ENCODE measurements around the gene SLC41A3.

SLC41A3 gene

DNA sequence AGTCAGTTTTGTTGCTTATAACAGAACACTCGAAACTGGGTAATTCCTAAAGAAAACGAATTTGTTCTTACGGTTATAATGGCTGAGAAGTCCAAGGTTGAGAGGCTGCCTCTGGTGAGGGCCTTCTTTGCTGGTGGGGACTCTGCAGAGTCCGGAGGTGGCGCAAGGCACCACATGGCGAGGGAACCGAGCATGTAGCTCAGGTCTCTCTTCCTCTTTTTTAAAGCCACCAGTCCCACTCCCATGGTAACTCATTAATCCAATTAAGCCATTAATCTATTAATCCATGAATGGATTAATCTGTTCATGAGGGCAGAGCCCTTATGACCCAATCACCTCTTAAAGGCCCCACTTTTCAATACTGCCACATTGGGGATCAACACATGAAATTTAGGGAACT, 64.9 kb downstream of the SLC41A3 start:
- ATAC-seq (replicated peaks; ENCODE audit: extremely low read depth, poor library complexity, severe bottlenecking), result no peak

DNA sequence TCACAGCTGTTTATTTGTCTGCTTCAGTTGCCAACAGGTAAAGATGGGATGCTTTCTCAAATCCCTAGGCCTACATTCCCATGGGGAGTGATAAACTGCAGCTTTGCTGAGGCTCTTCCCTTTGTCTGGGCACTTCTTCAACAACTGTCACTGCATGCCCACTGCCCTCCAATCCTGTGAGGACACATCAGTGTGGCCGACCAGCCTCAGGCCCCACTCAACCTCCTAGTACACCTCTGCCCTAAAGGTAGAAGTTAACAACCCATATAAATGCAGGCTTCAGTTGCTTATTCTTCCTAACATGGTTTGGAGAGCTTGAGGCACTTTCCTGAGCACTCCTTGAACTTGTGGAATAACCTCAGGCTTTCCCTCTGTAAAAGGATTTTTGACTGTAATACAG, 65.4 kb downstream of the SLC41A3 start:
- Mint-ChIP-seq H3K9me3 (no peaks in the 10 kb centered on the region), H3K36me3 (ENCODE audit: insufficient read depth) (peaks cover 7% of the 10 kb centered on the region), H3K27me3 (no peaks in the 10 kb centered on the region), H3K4me3 (no peak overlapping the region), H3K4me1 (no peaks in the 10 kb centered on the region), H3K27ac (ENCODE audit: low read depth) (no peak overlapping the region)
- ATAC-seq (replicated peaks; ENCODE audit: extremely low read depth, poor library complexity, severe bottlenecking), result no peak
- DNase-seq (ENCODE audit: low spot score in 2 of 2), result no peak

More for the DNA sequence above, 64.9 kb downstream of the SLC41A3 start:
- H3K27me3 Mint-ChIP-seq, result no peaks in the 10 kb centered on the region
- H3K4me3 Mint-ChIP-seq, result no peak overlapping the region
- no peaks in the 10 kb centered on the region for H3K9me3 Mint-ChIP-seq
- no peak for DNase-seq (ENCODE audit: low spot score in 2 of 2)
- no peak overlapping the region for H3K27ac Mint-ChIP-seq (ENCODE audit: low read depth)
- no peaks in the 10 kb centered on the region for H3K4me1 Mint-ChIP-seq
- H3K36me3 Mint-ChIP-seq (ENCODE audit: insufficient read depth), result peaks cover 4% of the 10 kb centered on the region

GRCh38 chr3:126017362-126017761, 66.6 kb downstream of the SLC41A3 start:
- ATAC-seq (replicated peaks; ENCODE audit: extremely low read depth, poor library complexity, severe bottlenecking), result no peak
- H3K4me1 Mint-ChIP-seq, result peaks cover 6% of the 10 kb centered on the region
- peaks cover 9% of the 10 kb centered on the region for H3K36me3 Mint-ChIP-seq (ENCODE audit: insufficient read depth)

GRCh38 chr3:126016616-126017015, 67.3 kb downstream of the SLC41A3 start:
- Mint-ChIP-seq H3K27me3 (no peaks in the 10 kb centered on the region), H3K4me3 (no peak overlapping the region), H3K27ac (ENCODE audit: low read depth) (no peak overlapping the region), H3K36me3 (ENCODE audit: insufficient read depth) (peaks cover 10% of the 10 kb centered on the region), H3K4me1 (peaks cover 6% of the 10 kb centered on the region), H3K9me3 (no peaks in the 10 kb centered on the region)
- no peak for ATAC-seq (replicated peaks; ENCODE audit: extremely low read depth, poor library complexity, severe bottlenecking)
- no peak for DNase-seq (ENCODE audit: low spot score in 2 of 2)

More at GRCh38 chr3:126017362-126017761, 66.6 kb downstream of the SLC41A3 start:
- no peak overlapping the region for H3K27ac Mint-ChIP-seq (ENCODE audit: low read depth)
- no peaks in the 10 kb centered on the region for H3K9me3 Mint-ChIP-seq
- no peak overlapping the region for H3K4me3 Mint-ChIP-seq
- DNase-seq (ENCODE audit: low spot score in 2 of 2), result no peak
- no peaks in the 10 kb centered on the region for H3K27me3 Mint-ChIP-seq

- no peak for DNase-seq (ENCODE audit: low spot score in 2 of 2)
- H3K4me3 Mint-ChIP-seq, result no peak overlapping the region
- no peak overlapping the region for H3K27ac Mint-ChIP-seq (ENCODE audit: low read depth)
- no peaks in the 10 kb centered on the region for H3K9me3 Mint-ChIP-seq
- ATAC-seq (replicated peaks; ENCODE audit: extremely low read depth, poor library complexity, severe bottlenecking), result no peak
- peaks cover 6% of the 10 kb centered on the region for H3K4me1 Mint-ChIP-seq
- peaks cover 16% of the 10 kb centered on the region for H3K36me3 Mint-ChIP-seq (ENCODE audit: insufficient read depth)
- no peaks in the 10 kb centered on the region for H3K27me3 Mint-ChIP-seq
Observed at GRCh38 chr3:126015075-126015474, 68.8 kb downstream of the SLC41A3 start.

DNA sequence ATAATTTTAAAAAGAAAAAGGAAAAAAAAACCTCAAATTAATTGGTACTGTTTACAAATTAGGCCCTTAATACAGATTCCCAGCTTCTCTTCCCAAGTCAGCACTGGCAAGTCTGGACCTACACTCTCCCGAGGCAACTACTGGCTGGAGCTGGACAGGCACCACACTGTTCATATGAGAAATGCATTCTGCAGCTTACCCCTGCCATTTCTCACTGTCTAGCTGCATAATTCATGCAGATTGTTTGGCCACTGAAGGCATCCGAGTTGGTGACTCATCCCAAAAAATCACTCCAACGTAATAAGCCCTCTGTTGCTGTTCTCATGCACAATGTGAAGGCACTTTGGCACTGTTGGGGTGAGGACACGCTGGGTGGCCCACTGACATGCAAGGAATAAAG, 69.7 kb downstream of the SLC41A3 start:
- H3K36me3 Mint-ChIP-seq (ENCODE audit: insufficient read depth), result peaks cover 17% of the 10 kb centered on the region
- DNase-seq (ENCODE audit: low spot score in 2 of 2) (no peak), ATAC-seq (replicated peaks; ENCODE audit: extremely low read depth, poor library complexity, severe bottlenecking) (no peak)
- no peaks in the 10 kb centered on the region for H3K9me3 Mint-ChIP-seq
- no peak overlapping the region for H3K4me3 Mint-ChIP-seq
- H3K27me3 Mint-ChIP-seq, result no peaks in the 10 kb centered on the region
- H3K4me1 Mint-ChIP-seq, result peaks cover 6% of the 10 kb centered on the region
- H3K27ac Mint-ChIP-seq (ENCODE audit: low read depth), result no peak overlapping the region

DNA sequence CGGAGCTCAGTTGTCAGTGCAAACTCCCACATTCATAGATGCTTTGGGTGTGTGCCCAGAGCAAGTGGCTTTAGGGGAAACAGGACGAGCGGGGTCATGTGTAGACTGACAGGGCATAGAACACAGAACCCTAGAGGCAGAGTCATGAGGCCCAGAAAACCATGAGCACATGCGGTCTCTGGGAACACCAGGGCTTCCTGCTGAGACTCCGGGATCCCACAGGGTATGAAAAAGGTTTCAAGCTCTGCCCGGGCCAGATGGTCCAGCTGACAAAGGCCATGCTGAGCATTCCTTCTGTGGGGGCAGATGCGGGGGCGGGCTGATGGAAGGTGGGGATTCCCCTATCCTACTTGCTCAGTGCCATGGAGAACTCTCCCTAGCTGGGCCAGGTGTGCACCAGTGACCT, 70.2 kb downstream of the SLC41A3 start:
- Mint-ChIP-seq H3K27me3 (no peaks in the 10 kb centered on the region), H3K4me3 (no peak overlapping the region), H3K9me3 (no peaks in the 10 kb centered on the region), H3K4me1 (peaks cover 6% of the 10 kb centered on the region), H3K36me3 (ENCODE audit: insufficient read depth) (peaks cover 17% of the 10 kb centered on the region), H3K27ac (ENCODE audit: low read depth) (no peak overlapping the region)
- ATAC-seq (replicated peaks; ENCODE audit: extremely low read depth, poor library complexity, severe bottlenecking), result no peak
- no peak for DNase-seq (ENCODE audit: low spot score in 2 of 2)

GRCh38 chr3:126009181-126009580, 74.7 kb downstream of the SLC41A3 start:
- Mint-ChIP-seq H3K4me1 (peaks cover 6% of the 10 kb centered on the region), H3K4me3 (no peak overlapping the region), H3K27ac (ENCODE audit: low read depth) (no peak overlapping the region), H3K36me3 (ENCODE audit: insufficient read depth) (peaks cover 13% of the 10 kb centered on the region), H3K9me3 (no peaks in the 10 kb centered on the region), H3K27me3 (no peaks in the 10 kb centered on the region)
- no peak for ATAC-seq (replicated peaks; ENCODE audit: extremely low read depth, poor library complexity, severe bottlenecking)
- no peak for DNase-seq (ENCODE audit: low spot score in 2 of 2)

GRCh38 chr3:126008219-126008618, 75.7 kb downstream of the SLC41A3 start:
- H3K4me3 Mint-ChIP-seq, result no peak overlapping the region
- H3K9me3 Mint-ChIP-seq, result no peaks in the 10 kb centered on the region
- no peaks in the 10 kb centered on the region for H3K27me3 Mint-ChIP-seq
- peaks cover 6% of the 10 kb centered on the region for H3K4me1 Mint-ChIP-seq
- DNase-seq (ENCODE audit: low spot score in 2 of 2) (no peak), ATAC-seq (replicated peaks; ENCODE audit: extremely low read depth, poor library complexity, severe bottlenecking) (no peak)
- H3K27ac Mint-ChIP-seq (ENCODE audit: low read depth), result no peak overlapping the region
- peaks cover 10% of the 10 kb centered on the region for H3K36me3 Mint-ChIP-seq (ENCODE audit: insufficient read depth)

- H3K27me3 Mint-ChIP-seq, result no peaks in the 10 kb centered on the region
- peaks cover 8% of the 10 kb centered on the region for H3K9me3 Mint-ChIP-seq
- H3K36me3 Mint-ChIP-seq (ENCODE audit: insufficient read depth), result peaks cover 5% of the 10 kb centered on the region
- no peak overlapping the region for H3K27ac Mint-ChIP-seq (ENCODE audit: low read depth)
- no peak for ATAC-seq (replicated peaks; ENCODE audit: extremely low read depth, poor library complexity, severe bottlenecking)
- no peak for DNase-seq (ENCODE audit: low spot score in 2 of 2)
- H3K4me1 Mint-ChIP-seq, result no peaks in the 10 kb centered on the region
- no peak overlapping the region for H3K4me3 Mint-ChIP-seq
Observed at GRCh38 chr3:126005951-126006350, 78.0 kb downstream of the SLC41A3 start.

DNA sequence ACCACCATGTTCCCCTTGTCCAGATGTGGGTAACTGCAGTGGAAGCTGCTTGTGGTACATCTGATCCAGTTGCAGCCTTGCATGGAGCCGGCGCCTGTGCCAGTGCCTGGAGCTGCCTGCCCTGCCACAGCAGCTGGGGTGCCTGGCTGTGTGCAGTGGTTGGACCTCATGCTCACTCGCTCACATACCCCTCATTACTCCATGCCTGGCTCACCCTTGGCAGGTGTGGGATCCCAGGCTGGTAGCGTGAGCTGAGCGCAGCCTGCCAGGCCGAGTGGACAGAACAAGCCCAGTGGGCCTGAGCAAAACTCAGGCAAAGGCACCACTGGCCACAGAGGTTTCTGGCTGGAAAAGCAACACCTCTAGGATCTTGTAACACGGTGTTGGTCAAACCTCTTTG, 79.2 kb downstream of the SLC41A3 start:
- Mint-ChIP-seq H3K4me1 (no peaks in the 10 kb centered on the region), H3K27me3 (no peaks in the 10 kb centered on the region), H3K27ac (ENCODE audit: low read depth) (no peak overlapping the region), H3K9me3 (peaks cover 8% of the 10 kb centered on the region), H3K36me3 (ENCODE audit: insufficient read depth) (no peaks in the 10 kb centered on the region), H3K4me3 (no peak overlapping the region)
- DNase-seq (ENCODE audit: low spot score in 2 of 2), result no peak
- ATAC-seq (replicated peaks; ENCODE audit: extremely low read depth, poor library complexity, severe bottlenecking), result no peak

- H3K4me1 Mint-ChIP-seq, result no peaks in the 10 kb centered on the region
- H3K36me3 Mint-ChIP-seq (ENCODE audit: insufficient read depth), result no peaks in the 10 kb centered on the region
- DNase-seq (ENCODE audit: low spot score in 2 of 2) (no peak), ATAC-seq (replicated peaks; ENCODE audit: extremely low read depth, poor library complexity, severe bottlenecking) (no peak)
- no peak overlapping the region for H3K27ac Mint-ChIP-seq (ENCODE audit: low read depth)
- H3K27me3 Mint-ChIP-seq, result no peaks in the 10 kb centered on the region
- peaks cover 13% of the 10 kb centered on the region for H3K9me3 Mint-ChIP-seq
- no peak overlapping the region for H3K4me3 Mint-ChIP-seq
Observed at GRCh38 chr3:126004217-126004616, 79.7 kb downstream of the SLC41A3 start.

GRCh38 chr3:126003447-126004190, 80.3 kb downstream of the SLC41A3 start:
- DNase-seq (ENCODE audit: low spot score in 2 of 2) (no peak), ATAC-seq (replicated peaks; ENCODE audit: extremely low read depth, poor library complexity, severe bottlenecking) (no peak)
- Mint-ChIP-seq H3K4me3 (no peak overlapping the region), H3K9me3 (peaks cover 19% of the 10 kb centered on the region), H3K27ac (ENCODE audit: low read depth) (no peak overlapping the region), H3K4me1 (no peaks in the 10 kb centered on the region), H3K27me3 (no peaks in the 10 kb centered on the region), H3K36me3 (ENCODE audit: insufficient read depth) (no peaks in the 10 kb centered on the region)
